Measurements from ENCODE around the gene ASCL5.

DNA sequence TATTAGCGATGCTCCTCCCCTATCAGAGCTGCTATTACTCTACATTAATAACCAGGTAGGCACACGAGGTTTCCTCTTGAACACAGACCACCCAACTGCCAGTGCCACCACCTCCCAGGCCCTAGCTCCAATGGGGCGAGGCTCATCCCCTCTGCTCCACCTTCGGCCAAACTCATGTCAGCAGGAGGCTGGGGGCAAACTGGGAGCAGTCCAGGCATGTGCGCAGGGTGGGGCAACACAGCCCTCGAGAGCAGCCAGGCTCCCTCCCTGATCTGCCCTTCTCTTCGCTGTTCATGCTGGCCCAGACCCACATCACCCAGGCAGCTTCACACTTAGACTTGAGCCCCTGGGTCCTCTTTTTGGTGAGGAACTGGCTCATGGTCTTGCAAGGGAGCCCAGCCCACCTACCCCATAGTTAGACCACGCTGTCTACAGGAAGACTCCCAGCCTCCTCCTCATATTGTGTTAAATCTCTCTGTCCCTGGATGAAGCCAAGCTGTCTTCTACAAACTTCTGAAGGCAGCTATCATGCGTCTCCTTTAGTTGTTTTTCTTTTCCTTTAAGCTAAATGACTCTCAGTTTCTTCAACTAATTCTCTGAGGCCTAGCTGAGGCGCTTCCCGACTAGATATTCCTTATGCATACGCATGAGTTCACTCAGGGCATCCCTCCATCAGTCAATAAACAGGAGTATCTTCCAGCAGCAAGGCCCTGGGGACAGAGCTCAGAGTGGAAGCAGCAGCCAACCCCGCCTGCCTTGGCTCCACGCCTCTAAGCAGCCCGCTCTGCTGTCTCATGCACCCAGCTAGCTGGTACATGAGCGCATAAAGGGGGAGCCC, 15.2 kb upstream of the ASCL5 start:
- no peak for TF ChIP-seq SALL1 (CRISPR knock-in tag; IDR thresholded peaks at IDR 0.05)
- no peak for TF ChIP-seq RXRA (CRISPR knock-in tag; IDR thresholded peaks at IDR 0.05)
- no peak for TF ChIP-seq ELF1 (CRISPR knock-in tag; IDR thresholded peaks at IDR 0.05)
- no peak for TF ChIP-seq TP53 (CRISPR knock-in tag; conservative IDR thresholded peaks at IDR 0.05)
- TF ChIP-seq ZSCAN21 (CRISPR knock-in tag; IDR thresholded peaks at IDR 0.05; ENCODE audit: borderline replicate concordance), result no peak
- TF ChIP-seq ZNF138 (CRISPR knock-in tag; IDR thresholded peaks at IDR 0.05; ENCODE audit: low read depth), result no peak
